HFF-Myc (cell line): ENCODE results near the gene XRRA1.

Experiments
- DNase-seq: peaks from one replicate; pipeline ENCODE4 v3.0.0-alpha.2; 2011; ENCODE audit warnings: low read depth; ENCODE audit errors: extremely low read depth
- H3K4me3 ChIP-seq: replicated peaks from 2 replicates; pipeline ENCODE4 v1.5.1; 2011; ENCODE audit warnings: low read depth, mild to moderate bottlenecking, control low read depth, low read length
- TF ChIP-seq, protein P1 (sequence below): IDR thresholded peaks from 2 replicates; pipeline ENCODE4 v1.5.1; 2012; ENCODE audit warnings: mild to moderate bottlenecking, low read depth, low read length, control low read depth; ENCODE audit errors: missing control alignments

Gene XRRA1

DNA sequence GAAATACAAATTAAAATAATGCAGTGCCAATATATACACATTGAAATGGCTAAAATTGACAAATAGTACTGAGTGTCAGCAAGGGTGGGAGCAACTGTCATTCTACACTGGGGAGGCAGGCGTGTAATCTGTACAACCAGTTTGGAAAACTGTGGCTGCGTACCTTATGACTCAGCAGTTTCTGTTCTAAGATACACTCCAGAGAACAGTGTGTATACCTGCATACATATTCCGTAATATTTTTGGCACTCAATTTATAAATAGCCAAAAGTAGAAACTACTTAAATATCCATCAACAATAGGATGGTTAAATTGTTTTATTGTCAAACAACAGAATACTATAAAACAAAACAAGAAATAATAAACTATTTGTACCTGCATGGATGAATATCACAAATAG, 142.6 kb downstream of the XRRA1 start:
- H3K4me3 ChIP-seq: no peak overlapping the region
- DNase-seq: no peak
- TF ChIP-seq, protein P1, sequence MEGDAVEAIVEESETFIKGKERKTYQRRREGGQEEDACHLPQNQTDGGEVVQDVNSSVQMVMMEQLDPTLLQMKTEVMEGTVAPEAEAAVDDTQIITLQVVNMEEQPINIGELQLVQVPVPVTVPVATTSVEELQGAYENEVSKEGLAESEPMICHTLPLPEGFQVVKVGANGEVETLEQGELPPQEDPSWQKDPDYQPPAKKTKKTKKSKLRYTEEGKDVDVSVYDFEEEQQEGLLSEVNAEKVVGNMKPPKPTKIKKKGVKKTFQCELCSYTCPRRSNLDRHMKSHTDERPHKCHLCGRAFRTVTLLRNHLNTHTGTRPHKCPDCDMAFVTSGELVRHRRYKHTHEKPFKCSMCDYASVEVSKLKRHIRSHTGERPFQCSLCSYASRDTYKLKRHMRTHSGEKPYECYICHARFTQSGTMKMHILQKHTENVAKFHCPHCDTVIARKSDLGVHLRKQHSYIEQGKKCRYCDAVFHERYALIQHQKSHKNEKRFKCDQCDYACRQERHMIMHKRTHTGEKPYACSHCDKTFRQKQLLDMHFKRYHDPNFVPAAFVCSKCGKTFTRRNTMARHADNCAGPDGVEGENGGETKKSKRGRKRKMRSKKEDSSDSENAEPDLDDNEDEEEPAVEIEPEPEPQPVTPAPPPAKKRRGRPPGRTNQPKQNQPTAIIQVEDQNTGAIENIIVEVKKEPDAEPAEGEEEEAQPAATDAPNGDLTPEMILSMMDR: no peak

DNA sequence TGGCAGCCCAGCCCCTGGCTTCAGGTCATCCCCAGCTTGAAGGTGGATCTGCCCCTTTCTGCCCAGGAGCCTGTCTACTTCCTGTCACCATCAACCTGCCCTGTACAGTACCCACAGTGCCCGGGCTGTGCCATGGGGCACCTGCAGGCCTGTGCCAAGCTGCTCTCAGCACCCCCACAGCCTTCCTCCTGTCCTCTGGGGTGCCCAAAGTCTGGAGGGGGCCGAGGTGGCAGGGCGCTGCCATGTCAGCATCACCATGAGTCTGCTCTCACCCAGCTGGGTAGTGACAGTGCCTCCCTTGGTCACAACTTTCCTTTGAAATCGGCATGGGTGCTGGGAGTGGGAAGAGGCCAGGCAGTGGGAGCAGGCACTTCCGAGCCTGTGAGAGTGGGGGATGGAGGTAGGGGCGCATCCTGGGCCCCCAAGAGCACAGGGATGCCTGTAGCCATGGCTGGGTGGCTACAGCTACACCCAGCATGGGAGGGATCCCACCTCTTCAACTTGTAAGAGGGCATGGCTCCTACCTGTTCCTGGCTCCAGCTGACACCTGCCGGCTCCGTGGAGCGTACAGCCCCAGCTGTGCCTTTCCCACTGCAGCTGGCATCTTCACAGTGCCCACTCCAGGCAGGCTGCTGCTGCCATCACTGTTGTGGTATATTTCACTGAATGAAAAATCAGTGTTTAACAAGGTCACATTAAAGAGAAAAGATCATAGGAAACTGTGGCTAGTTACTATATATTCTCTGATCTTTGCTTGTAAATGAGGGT, 157.4 kb downstream of the XRRA1 start:
- H3K4me3 ChIP-seq: no peak overlapping the region
- TF ChIP-seq, protein P1: no peak
- no peak for DNase-seq
